HG03521 (cell line): ENCODE data around the gene RPL12.

Experiments
- ATAC-seq: cut with Tn5 transposase; IDR thresholded peaks from one replicate; pipeline ENCODE4 v1.9.1; 2021; ENCODE audit warnings: mild to moderate bottlenecking, moderate library complexity; ENCODE audit not compliant: unreplicated experiment

The RPL12 gene

DNA sequence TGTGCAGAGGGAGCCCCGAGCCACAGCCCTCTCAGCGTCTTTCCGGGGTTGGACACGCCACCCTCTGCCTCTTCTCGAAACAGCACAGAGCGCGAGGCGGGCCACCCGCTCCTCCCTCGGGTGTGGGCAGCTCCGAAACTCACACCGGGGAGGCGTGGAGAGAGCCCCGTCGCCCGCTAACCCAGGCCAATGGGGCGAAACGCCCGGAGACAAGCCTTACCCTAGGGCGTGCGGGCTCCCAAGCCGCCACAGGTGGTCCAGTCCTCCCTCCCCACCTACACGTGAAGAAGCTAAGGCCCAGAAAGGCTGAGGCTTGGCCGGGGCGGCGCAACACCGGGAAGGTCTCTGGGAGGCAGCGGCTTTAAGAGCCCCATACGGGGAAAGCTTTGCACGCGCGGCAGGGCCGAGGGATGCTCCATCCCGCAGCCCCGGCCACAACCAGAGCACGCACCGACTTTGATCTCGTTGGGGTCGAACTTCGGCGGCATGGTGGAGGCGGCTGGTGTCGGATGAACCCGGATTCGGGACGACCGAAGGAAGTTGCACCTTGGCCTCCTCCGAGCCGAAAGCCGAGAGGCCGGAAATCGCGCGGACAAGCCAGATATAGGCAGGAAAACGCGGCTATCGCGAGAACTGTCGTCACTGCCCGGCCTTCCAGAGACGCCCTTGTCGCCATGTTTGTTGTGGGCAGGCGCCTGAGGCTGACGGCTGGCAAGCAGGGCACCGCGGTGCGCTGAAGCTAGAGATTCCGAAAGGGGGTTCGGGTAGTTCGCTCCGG is at the start of gene RPL12, which contains the start of gene LRSAM1:
Gene RPL12, minus strand, starts transcription at position 577 of the 778 bp plus-strand sequence. Its CDS starts 89 bp downstream, at position 488.
Gene LRSAM1, plus strand, starts transcription at position 681 of the 778 bp plus-strand sequence. CDS start 3,018 bp downstream, outside the sequence.
- ATAC-seq = peak; percentile 68

- no peak for ATAC-seq
These were observed 49.7 kb upstream of the RPL12 start for GRCh38 chr9:127500862-127501261.

GRCh38 chr9:127500399-127500798 is 49.2 kb upstream of the RPL12 start:
- ATAC-seq = no peak

DNA sequence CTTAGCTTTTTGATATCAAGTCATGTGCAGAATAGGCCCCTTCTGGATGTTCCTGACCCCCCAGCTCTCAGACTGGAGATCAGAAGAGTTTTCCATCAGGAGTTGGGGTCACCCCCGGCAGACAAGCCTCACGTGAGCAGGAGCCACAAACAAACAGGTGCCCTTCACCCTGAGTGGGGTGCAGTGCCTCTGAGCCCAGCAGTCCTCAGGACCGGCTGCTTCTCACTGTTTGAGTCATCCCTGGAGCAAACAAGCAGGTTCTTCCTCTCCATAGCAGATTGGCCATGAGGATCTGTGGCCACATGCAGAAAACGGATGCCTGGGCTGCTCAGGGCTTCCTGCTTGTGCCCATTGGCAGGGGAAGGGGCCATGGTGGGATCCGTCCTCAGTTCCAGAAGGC is 47.1 kb upstream of the RPL12 start:
- ATAC-seq = no peak

DNA sequence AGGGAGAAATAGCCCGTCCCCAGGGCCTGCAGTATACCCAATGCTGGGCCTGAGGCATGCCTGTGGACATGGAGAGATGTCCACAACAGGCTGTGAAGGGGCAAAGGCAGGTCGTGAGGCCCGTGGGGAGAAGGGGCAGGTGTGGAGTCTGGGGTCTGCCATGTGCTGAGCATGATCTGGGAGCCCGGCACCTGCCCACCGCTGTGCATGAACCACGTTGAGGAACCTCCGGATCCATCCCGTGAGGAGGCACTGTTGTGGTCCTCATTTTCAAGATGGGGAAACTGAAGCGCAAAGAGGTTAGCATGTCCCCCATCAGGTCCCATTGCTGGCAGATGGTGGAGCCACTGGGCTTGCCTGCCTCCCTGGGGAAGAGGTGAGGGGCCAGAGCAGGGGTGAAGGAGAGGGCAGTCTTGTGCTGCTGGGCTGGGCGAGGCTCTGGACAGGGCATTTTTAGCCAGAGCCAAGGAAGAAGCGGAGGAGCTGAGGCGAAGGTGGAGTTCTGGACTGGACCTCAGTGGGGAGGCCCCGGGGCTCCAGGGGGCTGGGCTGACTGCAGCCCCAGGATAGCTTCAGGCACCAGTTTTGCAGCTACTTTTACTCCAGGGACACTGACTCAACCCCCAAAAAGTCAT is 46.6 kb upstream of the RPL12 start:
- no peak for ATAC-seq

DNA sequence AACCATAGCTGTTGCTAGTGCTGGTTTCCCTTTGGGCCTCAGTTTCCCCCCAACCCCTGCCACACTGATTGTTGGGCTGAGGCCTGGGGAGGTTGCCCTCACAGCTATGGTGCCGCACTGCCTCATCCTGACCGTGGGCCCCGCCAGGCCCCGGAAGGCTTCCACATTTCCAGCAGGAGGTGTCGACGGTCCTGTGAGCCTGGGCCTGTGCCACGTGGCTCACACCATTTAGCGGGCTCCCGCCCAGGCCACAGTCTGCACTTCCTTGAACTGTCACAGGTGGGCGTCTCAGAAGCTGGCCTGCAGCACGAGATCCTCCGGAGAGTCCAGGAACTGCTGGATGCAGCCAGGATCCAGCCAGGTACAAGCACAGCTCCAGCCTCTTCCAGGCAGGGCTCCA is 45.8 kb upstream of the RPL12 start:
- ATAC-seq = no peak

DNA sequence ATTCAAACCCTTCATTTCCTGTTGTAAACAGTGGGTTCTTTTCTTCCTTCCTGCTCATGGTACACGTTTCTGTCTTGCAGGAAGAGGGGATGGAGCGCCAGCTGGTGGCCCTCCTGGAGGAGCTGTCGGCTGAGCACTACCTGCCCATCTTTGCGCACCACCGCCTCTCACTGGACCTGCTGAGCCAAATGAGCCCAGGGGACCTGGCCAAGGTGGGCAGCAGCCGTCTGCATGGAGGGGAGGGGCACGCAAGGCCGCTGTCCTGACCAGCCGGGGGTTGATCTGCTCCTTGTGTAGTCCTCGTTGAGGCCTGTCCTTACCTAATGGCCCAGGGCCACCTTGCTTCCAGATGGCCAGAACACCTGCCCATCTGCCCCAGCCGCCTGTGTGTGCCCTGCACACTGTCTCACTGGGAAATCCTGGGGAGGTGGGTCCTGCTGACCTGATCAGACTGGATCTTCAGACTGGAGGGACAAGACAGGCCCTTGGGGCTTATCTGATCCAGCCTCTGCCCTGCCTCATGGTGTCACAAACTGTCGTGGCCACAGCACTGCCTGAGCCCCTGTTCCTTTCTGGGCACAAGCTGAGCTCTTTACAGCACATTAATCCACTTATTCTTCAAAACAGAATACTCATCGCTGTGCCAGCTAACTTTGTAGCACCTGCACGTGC is 44.8 kb upstream of the RPL12 start:
- ATAC-seq = no peak

DNA sequence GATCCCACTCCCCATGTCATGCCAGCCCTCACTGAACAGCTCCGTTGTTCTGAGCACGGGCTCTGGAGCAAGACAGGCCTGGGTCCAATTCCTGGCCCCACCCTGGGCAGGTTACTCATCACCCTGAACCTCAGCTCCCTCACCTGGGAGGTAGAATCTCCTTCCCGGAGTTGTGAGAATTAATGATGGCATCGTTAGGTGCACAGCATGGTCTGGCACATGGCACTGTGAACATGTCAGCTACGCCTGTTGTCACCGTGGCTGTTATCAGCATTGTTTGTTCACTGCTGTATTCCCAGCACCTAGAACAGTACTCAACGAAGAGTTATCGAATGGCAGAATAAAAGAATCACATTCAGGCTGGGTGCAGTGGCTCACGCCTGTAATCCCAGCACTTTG is 43.1 kb upstream of the RPL12 start:
- ATAC-seq = no peak

DNA sequence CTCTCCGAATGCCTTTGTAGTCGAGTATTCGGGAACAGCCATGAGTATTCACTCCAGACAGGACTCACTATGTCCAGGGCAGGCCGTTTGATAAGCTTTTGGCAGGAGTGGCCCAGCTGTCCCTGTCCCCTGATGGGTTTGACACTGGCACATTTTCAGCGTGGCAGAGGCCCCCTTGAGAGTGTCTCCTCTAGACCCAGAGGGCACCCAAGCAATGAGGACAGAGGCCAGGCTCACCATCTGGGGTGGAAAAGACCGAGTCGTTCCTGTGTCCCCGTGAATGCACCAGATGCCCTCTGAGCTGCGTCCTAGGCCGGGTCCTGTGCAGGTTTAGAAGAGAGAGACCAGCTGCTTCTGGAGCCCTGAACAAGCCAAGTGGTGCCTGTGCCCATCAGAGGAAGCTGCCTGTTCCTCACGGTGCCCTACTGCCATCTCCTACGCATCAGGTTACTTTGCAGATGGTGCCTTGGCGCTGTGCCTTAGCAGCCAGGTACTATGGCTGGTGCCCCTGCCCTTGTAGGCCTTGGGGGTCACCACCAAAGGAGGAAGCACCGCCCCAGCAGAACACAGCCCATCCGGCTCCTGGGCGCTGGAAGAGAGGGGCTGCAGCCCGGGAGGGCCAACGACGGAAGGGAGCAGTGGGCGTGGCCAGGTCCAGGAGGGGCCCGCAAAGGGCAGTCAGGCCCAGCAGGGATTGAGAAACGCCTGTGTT is 42.5 kb upstream of the RPL12 start:
- no peak for ATAC-seq

- no peak for ATAC-seq
These were observed 41.4 kb upstream of the RPL12 start for GRCh38 chr9:127492616-127493015.

- ATAC-seq = no peak
These were observed 40.3 kb upstream of the RPL12 start for GRCh38 chr9:127491516-127491915.

DNA sequence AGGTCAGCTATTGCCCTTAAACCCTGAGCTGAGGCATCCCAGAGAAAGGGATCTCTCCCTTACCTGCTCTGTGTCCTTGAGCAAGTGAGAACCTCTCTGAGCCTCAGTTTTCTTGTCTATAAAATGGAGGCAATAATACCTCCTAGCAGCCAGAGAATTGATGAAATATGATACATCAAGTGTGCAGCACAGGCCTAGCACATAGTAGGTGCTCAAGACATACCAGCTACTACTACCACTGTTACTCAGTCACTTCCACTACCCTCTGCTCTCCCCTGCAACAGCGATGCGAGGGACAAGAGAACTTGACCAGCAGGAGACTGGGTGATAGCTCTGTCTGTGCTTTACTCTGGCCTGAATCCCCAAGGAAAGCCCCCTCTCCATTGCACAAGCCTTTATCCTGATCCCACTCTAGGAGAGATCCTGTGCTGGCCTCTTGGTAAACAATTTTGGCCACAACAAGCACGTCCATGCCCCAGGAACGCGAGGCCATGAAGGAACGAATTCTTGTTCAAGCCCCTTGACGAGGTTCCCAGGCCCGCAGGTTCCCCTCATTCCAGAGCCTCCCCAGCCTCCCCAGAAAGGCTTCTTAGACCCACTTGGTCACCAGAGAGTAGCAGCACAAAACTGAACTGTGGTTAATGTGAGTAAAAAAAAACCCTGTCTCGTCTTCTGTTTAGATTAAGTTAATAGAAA is 39.5 kb upstream of the RPL12 start:
- no peak for ATAC-seq

DNA sequence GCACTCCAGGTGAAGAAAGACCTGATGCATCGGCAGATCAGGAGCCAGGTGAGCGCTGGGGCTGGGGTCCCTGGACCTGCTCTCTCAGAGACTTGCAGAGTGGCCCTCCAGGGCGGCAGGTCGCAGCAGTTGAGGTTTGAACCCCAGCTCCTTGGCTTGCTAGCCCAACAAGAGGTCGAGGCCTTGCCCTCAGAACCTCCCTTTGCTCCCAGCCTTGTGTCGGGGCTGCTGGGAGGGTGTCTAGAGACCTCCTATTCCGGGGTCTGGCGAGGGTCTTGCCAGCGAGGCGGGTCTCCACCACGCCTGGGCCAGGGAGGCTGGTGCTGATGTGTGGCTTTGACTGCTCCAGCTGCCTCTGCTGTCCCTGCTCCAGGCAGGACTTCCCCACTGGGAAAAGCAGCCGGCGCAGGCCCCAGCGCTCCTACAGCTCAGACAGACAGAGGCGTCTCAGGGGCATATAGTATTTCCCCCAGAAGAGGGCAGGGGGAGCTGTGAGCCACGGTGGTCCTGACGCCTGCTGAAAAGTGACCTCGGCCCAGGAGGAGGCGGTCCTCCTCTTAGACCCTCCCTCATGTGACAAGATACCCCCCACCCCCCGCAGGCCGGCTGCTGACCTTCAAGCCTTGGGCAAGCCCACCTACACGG is 38.4 kb upstream of the RPL12 start:
- ATAC-seq = no peak

- ATAC-seq = no peak
These were observed 37.7 kb upstream of the RPL12 start for GRCh38 chr9:127488946-127489345.

DNA sequence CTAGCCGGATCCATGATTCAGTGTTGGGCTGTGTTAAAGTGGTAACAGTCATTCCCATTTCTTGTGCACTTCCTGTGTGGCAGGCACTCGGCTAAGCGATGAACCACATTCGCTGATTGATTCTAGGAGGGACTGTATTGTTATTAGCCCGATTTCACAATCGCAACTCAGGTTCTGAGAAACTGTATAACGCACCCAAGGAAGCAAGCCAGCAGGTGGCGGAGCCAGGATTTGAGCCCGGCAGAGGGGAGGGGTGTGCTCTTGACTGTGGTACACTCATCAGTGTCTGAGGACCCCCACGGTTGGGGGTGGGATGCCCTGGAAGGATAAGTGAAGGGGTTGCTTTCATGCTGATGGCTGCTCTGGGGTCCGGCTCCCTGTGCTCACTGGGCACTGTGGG is 34.8 kb upstream of the RPL12 start:
- no peak for ATAC-seq

DNA sequence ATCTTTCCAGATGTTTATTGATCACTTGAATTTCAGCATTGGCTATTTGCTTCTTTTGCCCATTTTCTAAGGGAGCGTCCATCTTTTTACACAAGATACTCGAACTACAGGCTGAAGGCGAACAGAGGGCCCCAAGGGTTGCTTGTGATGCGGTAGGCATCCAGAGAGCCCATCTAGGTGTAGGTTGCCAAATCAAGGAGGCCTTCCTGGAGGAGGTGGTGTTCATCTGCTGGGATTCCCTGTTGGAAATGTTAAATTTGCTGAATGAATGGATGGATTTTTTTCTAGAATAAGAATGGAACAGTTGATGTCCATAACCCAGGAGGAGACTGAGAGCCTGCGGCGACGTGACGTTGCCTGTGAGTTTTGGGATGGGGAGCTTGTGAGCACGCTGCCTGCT is 31.5 kb upstream of the RPL12 start:
- ATAC-seq = no peak

DNA sequence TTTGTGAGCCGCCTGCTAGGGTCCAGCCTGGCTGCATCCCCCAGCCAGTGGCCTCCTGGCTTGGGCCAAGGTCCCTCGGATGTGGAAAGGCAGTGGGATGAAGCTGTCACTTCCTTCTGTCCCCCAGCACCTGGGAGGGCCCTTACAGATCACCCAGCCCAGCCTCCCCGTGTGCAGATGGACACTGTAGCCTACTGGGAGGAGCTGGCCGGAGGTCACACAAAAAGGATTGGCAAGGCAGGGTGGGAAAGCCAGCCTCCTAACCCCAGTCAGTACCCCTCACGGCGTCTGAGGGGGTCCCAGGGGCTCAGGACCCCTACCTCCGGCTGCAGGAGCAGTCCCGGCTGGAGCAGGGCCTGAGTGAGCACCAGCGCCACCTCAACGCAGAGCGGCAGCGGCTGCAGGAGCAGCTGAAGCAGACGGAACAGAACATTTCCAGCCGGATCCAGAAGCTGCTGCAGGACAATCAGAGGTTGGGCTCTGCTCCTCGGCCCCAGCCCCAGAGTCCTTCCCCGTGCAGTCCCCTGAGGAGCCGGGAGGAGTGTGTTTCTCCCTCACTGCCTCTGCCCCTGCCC is 28.4 kb upstream of the RPL12 start:
- ATAC-seq = no peak

GRCh38 chr9:127474592-127474991 is 23.4 kb upstream of the RPL12 start:
- no peak for ATAC-seq

DNA sequence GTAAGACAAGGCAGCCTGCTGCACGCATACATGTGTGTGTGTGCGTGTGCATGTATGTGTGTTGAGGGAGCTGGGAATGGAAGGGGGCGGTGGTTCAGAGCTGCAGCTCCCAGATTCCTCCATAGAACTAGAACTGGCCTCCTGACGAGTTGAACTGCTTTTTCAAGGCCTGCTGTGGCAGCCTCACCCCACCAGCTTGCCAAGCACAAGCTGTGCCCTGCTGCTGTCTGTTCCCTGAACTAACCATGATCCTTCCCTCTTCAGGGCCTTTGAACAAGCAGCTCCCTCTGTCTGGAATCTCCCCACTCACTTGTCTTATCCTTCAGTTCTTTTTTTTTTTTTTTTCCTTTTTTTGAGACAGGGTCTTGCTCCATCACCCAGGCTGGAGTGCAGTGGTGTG is 22.7 kb upstream of the RPL12 start:
- no peak for ATAC-seq

DNA sequence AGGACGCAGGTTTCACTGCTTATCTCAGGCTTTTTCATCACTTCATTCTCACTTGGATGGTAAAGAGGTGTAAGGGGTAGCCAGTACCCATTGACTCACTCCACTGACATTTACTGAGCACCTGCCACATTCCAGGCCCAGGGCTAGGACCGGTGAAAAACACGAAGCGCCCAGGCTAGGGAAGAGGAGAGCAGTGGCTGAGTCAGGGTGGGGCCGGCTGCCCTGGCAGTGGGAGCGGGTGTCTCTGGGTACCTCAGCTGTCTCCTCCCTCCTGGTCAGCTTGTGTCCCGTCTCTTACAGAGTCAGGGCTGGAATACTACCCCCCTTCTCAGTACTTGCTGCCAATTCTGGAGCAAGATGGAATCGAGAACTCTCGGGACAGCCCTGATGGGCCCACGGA is 22.3 kb upstream of the RPL12 start:
- no peak for ATAC-seq
